ENCODE data around the gene NRM.
A peak's percentile ranks its signal among the peaks of the same experiment; 100 is the strongest.
"Not testable (repeated sequence)": the region's sequence is repeated elsewhere in the genome, so short reads cannot be mapped to it uniquely, and the experiment has no call there.

Gene NRM

DNA sequence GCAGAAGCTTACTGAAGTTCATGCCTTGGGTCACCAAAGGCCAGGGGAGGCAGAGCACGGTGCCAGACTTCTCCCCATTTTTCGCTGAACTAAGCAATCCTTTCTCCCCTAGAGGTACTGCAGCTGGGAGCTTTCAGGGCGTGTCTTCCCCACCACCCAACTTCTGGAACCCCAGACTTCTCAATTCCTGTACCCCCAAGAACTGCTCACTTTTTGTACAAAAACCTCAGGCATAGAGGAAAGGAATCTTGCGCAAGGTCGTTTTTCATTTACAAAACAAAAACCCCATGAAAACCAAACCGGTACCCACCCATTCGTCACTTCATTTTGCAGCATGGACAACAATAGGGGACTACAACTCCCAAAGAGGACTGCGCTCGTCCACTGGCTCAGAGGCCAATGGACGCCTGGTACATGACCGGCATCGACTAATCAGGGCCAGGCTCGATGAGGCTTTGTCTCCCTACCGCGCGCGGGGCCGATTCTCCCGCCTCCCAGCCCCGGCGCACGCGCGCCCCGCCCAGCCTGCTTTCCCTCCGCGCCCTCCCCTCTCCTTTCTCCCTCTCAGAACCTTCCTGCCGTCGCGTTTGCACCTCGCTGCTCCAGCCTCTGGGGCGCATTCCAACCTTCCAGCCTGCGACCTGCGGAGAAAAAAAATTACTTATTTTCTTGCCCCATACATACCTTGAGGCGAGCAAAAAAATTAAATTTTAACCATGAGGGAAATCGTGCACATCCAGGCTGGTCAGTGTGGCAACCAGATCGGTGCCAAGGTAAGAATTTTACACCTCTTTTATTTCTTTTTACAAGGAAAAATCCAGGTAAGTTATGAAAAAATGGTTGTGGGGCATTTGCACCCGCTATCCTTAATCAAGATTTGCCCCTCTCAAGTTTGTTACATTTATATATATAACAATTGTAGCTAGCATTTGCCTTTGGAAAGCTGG lies 29.3 kb upstream of the NRM start, which contains the start of gene TUBB:
TUBB (plus strand) TSS at position 562 of the 947 bp plus-strand sequence; CDS start at position 717, 155 bp downstream.
- peak; percentile 99 for DNase-seq

DNA sequence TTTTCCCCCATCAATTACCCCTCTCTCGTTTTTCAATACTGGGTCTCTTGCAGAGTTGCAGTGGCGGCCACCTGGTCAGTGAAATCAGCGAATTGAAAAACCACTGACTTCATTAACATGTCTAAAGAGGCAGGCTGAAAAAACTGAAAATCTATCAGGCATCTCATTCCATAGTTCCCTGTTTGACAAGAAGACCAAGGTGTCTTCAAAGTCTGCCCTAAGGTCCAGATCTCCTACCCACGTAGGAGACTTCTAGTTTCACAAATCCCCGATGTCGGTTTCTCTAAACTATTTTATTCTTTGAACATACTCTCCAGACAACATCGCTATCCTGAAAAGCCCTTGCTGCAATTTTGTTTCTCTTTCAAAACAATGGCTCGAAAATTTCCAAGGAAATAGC lies 28.6 kb upstream of the NRM start:
- no peak for DNase-seq

GRCh38 chr6:30717845-30718720 lies 27.3 kb upstream of the NRM start:
- not testable (repeated sequence) for DNase-seq

- peak; percentile 100 for DNase-seq
Observed at GRCh38 chr6:30717129-30717844, 26.5 kb upstream of the NRM start, which contains the start of gene MDC1. Gene MDC1, minus strand, starts transcription at chr6:30717281. Its CDS starts 2,106 bp downstream, at chr6:30715175.

GRCh38 chr6:30716879-30717128 lies 26.0 kb upstream of the NRM start:
- DNase-seq = no peak

DNA sequence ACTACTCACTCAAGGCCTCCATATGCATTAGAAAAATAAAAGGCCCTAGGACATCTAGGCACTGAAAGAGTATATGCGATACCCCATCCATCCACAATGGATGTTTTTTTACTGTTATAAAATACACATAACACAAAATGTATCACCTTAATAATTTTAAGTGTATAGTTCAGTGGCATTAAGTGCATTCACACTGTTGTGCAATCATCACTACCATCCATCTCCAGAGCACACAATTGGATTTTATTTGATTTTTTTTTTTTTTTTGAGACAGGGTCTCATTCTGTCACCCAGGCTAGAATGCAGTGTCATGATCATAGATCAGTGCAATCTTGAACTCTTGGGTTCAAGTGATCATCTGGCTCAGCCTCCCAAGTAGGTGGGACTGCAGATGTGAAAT lies 23.5 kb upstream of the NRM start:
- no peak for DNase-seq

- DNase-seq = no peak
Observed at GRCh38 chr6:30712441-30712945, 21.7 kb upstream of the NRM start.

- no peak for DNase-seq
Observed at GRCh38 chr6:30711758-30712380, 21.1 kb upstream of the NRM start.

DNA sequence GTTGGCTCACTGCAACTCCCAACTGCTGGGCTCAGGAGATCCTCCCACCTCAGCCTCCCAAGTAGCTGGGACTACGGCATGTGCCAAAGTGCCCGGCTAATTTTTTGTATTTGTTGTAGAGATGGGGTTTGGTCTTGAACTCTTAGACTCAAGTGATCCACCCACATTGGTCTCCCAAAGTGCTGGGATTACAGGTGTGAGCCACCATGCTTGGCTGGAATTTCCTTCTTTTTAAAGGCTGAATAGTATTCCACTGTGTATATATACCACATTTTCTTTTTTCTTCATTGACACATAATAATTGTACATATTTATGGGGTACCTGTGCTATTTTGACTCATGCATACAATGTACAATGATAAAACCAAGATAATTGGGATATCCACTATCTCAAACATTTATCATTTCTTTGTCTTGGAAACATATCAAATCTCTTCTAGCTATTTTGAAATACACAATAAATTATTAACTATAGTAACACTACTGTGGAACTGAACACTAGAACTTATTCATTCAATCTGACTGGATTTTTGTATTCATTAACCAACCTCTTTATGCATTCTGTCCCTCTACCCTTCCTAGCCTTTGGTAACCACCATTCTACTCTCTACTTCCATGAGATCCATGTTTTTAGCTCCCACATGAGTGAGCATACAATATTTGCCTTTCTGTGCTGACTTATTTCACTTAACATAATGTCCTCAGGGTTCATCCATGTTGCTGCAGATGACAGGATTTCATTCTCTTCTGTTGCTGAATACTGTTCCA lies 18.5 kb upstream of the NRM start:
- DNase-seq = no peak

DNA sequence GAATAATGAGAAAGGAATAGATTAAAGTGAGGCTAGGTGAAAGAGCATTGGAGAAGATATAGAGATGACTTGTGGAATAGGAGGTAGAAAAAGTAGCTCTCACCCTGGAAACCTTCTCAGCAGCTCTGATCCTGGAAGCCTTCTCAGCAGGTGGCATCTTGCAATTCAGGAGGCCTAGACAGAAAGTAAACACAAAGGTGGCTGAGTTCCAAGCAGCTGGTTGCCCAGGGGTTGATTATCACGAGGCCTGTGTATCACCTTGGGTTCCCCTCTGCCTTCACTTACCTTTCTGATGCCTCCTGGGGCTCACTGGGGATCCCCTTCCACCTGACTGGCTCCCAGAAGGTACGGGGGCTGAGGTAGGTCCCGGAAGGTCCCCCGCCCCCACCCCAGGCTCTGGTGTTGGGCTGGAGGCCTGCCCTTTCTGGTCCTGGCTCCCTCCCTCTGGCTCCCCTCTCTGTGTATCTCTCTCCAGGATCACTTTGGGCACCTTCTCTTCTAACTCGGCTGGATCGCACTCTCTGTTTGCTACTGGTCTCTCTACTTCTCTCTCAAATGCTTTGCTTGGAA lies 16.6 kb upstream of the NRM start:
- no peak for DNase-seq

- no peak for DNase-seq
Observed at GRCh38 chr6:30705620-30706019, 14.8 kb upstream of the NRM start.

DNA sequence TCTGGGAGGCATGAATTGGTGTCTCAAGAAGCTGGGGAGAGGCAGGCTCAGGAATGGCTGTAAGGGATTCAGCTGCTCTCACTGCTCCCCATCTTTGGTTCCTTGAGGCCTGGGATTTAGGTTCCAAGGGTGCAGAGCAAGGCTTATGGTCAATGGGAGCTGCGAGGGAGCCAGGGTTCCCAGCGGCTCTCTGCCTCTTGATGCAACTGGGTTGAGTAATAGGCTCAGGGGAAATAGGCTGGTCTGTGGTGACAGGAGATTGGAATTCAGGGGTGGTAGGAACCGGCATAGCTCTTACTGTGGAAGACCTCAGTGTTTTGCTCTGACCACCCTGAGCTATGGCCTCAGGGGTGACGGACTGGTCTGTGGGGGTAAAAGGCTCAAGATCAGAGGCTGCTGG lies 13.0 kb upstream of the NRM start:
- DNase-seq = no peak

DNA sequence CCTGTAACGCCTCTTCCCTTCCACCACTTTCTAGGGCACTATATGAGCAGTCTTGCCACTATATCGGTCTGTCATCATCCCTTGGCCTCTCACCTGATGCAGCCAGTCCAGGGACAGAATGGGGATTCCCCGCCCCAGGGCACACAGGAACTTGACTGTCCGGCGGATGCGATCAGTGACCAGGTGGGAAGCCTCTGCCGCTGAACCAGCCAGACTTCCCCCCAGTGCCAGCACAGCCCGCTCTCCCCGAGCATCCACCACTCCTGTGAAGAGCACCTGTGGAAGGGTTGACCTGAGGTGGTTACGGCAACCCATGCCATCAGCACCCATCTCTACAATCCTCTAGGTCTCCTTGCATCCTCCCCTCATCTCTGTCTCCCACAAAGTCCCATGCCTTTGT lies 12.2 kb upstream of the NRM start:
- DNase-seq = no peak

DNA sequence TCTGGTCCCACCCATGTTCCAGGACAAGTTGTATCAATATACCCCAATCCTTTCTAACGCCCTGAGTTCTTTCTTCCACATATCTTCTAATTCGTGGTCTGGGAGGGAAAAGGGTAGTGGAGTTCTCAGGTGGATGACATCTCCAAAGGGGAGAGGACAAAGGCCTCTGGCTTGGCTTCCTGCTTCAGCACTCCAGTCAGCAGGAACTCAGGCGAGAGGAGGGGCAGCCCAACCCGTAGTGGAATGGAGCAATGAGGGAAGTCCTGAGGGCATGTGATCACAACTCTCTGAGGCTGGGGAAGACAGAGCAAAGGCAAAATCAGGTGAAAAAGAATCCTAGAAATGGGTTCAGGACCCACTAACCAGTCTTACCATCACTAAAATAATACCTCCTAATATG lies 9.6 kb upstream of the NRM start:
- no peak for DNase-seq

DNA sequence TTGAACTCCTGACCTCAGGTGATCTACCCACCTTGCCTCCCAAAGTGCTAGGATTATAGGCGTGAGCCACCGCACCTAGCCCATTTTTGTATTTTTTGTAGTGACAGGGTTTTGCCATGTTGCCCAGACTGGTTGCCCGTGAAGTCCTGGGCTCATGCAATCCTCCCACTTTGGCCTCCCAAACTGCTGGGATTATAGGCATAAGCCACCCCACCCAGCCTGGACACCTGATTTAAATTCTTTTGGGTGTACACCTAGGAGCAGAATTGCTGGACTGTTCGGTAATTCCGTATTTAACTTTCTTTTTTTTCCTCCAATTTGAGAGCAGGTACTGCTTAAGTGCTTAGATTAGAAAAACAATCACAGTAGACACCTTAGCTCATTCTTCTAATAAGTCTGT lies 5.6 kb upstream of the NRM start:
- DNase-seq = no peak

- no peak for DNase-seq
Observed at GRCh38 chr6:30691208-30691847, 544 bp upstream of the NRM start.

- no peak for DNase-seq
Observed at GRCh38 chr6:30689985-30690384, 799 bp downstream of the NRM start.

- no peak for DNase-seq
Observed at GRCh38 chr6:30689022-30689865, 1.5 kb downstream of the NRM start.

DNA sequence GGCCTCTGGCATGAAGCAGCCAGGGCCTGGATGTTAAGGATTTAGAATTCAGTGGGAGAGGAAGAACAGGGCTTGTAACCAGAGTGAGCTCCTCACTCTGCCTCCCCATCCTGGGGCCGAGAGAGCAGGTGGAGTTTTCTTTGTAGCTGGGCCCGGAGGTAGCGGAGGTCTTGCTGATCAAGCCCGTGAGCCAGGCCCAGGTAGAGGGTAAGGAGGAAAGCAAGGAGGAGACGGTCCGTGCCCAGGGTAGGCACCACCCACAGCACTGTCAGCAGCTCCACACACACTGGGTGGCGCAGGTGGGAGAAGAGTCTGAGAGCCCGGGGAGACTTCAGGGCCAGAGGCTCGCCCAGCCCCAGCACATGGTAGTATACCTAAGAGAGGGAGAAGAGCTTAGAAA lies 2.2 kb downstream of the NRM start:
- no peak for DNase-seq
